IMR-90 (cell line): Measurements from ENCODE around the gene OR6B1. TPM values are rescaled to one million over a fixed set of nuclear protein-coding genes. Genes with fewer than 3 reads are reported as not detected.

Source experiments
- ATAC-seq: fragments of 200-7000 bp; cut with Tn5 transposase; 2 replicates; pipeline ENCODE4 v1.9.1; 2020; ENCODE audit warnings: low read depth, mild to moderate bottlenecking, moderate library complexity
- BruUV-seq: library from RNA; stranded (reverse); fragments of 400-500 nt; replicated peaks from 2 replicates; lab custom pipeline; 2021; lab: Mats Ljungman, UMichigan
- CTCF ChIA-PET: fragments of 300-600 bp; formaldehyde crosslinking; extraction: SDS; loops from one replicate; lab custom pipeline; 2021; ENCODE audit warnings: antibody characterized with exemption; lab: Yijun Ruan, JAX
- POLR2A ChIA-PET: fragments of 300-600 bp; sonication (Branson Sonifier 250); formaldehyde crosslinking; loops from one replicate; lab custom pipeline; 2022; ENCODE audit warnings: antibody characterized with exemption; ENCODE audit not compliant: unreplicated experiment; lab: Charles Lee
- DNase-seq: peaks from one replicate; pipeline ENCODE4 v3.0.0; 2013
- H2AFZ ChIP-seq: replicated peaks from 2 replicates; pipeline ENCODE3; 2013; ENCODE audit warnings: low read length, mild to moderate bottlenecking; ENCODE audit not compliant: poor library complexity
- H2AK5ac ChIP-seq: 2 replicates; pipeline ENCODE4 v1.6.1; 2013; ENCODE audit warnings: low read depth, low read length, inconsistent platforms
- H2AK9ac ChIP-seq: replicated peaks from 2 replicates; pipeline ENCODE3; 2013; ENCODE audit warnings: mild to moderate bottlenecking, low read depth, low read length, moderate library complexity; ENCODE audit not compliant: poor library complexity
- H2BK120ac ChIP-seq: 2 replicates; pipeline ENCODE4 v1.6.1; 2013; ENCODE audit warnings: low read depth, low read length, inconsistent platforms
- H2BK15ac ChIP-seq: 3 replicates; pipeline ENCODE4 v1.6.1; 2013; ENCODE audit warnings: low read depth, low read length, inconsistent platforms
- H2BK20ac ChIP-seq: 2 replicates; pipeline ENCODE4 v1.6.1; 2013; ENCODE audit warnings: low read depth, mild to moderate bottlenecking, inconsistent platforms, low read length, moderate library complexity
- H2BK5ac ChIP-seq: 2 replicates; pipeline ENCODE4 v1.6.1; 2013; ENCODE audit warnings: mild to moderate bottlenecking, low read depth, low read length, inconsistent platforms; ENCODE audit not compliant: poor library complexity, severe bottlenecking
- H3K14ac ChIP-seq: replicated peaks from 2 replicates; pipeline ENCODE4 v1.6.1; 2013; ENCODE audit warnings: low read depth, low read length, inconsistent platforms
- H3K18ac ChIP-seq: 2 replicates; pipeline ENCODE4 v1.6.1; 2013; ENCODE audit warnings: low read depth, low read length, control low read depth
- H3K23ac ChIP-seq: 2 replicates; pipeline ENCODE4 v1.6.1; 2013; ENCODE audit warnings: low read depth, low read length, inconsistent platforms
- H3K27ac ChIP-seq: 2 replicates; pipeline ENCODE4 v1.5.1; 2013; ENCODE audit warnings: mild to moderate bottlenecking, control low read depth, low read length; ENCODE audit not compliant: insufficient read depth
- H3K27me3 ChIP-seq: 2 replicates; pipeline ENCODE4 v1.6.1; 2013; ENCODE audit warnings: low read length; ENCODE audit not compliant: control insufficient read depth, insufficient read depth
- H3K36me3 ChIP-seq: 2 replicates; pipeline ENCODE4 v1.6.1; 2013; ENCODE audit warnings: low read length, mixed read lengths; ENCODE audit not compliant: control insufficient read depth, insufficient read depth
- H3K4ac ChIP-seq: 2 replicates; pipeline ENCODE4 v1.6.1; 2013; ENCODE audit warnings: low read depth, low read length, inconsistent platforms
- H3K4me1 ChIP-seq: 2 replicates; pipeline ENCODE4 v1.6.1; 2013; ENCODE audit warnings: low read length, mixed read lengths; ENCODE audit not compliant: control insufficient read depth, insufficient read depth
- H3K4me2 ChIP-seq: 2 replicates; pipeline ENCODE4 v1.6.1; 2013; ENCODE audit warnings: low read depth, mild to moderate bottlenecking, control low read depth, low read length, moderate library complexity
- H3K4me3 ChIP-seq: 2 replicates; pipeline ENCODE4 v1.5.1; 2013; ENCODE audit warnings: low read depth, mild to moderate bottlenecking, control low read depth, low read length, moderate library complexity; ENCODE audit not compliant: insufficient read depth
- H3K56ac ChIP-seq: 2 replicates; pipeline ENCODE4 v1.6.1; 2013; ENCODE audit warnings: low read length, inconsistent platforms; ENCODE audit not compliant: insufficient read depth; ENCODE audit errors: extremely low read depth
- H3K79me1 ChIP-seq, 2 experiments: 2 replicates each; pipeline ENCODE4 v1.6.1; 2013; ENCODE audit warnings: low read length in 2 of 2, inconsistent platforms in 1 of 2, low read depth in 1 of 2
- H3K9ac ChIP-seq: 2 replicates; pipeline ENCODE4 v1.6.1; 2013; ENCODE audit warnings: low read depth, low read length, control low read depth
- H3K9me1 ChIP-seq: 2 replicates; pipeline ENCODE4 v1.6.1; 2013; ENCODE audit warnings: low read length, inconsistent platforms; ENCODE audit not compliant: insufficient read depth
- H3K9me3 ChIP-seq: 2 replicates; pipeline ENCODE4 v1.6.1; 2013; ENCODE audit warnings: low read length; ENCODE audit not compliant: control insufficient read depth, insufficient read depth
- H4K20me1 ChIP-seq: 2 replicates; pipeline ENCODE4 v1.6.1; 2013; ENCODE audit warnings: low read length, inconsistent platforms; ENCODE audit not compliant: insufficient read depth
- H4K5ac ChIP-seq: 2 replicates; pipeline ENCODE4 v1.6.1; 2013; ENCODE audit warnings: mild to moderate bottlenecking, low read depth, low read length, control low read depth
- H4K8ac ChIP-seq, 2 experiments: 2 replicates each; pipeline ENCODE4 v1.6.1; 2013; ENCODE audit warnings: low read depth in 2 of 2, low read length in 2 of 2, control low read depth in 1 of 2, inconsistent platforms in 1 of 2
- H4K91ac ChIP-seq: 2 replicates; pipeline ENCODE4 v1.6.1; 2013; ENCODE audit warnings: low read depth, low read length, inconsistent platforms; ENCODE audit not compliant: insufficient read depth
- BHLHE40 ChIP-seq: fragments of 150-350 bp; IDR thresholded peaks from 2 replicates; pipeline ENCODE4 v1.6.1; 2016; ENCODE audit warnings: mild to moderate bottlenecking, low read depth, low read length
- CEBPB ChIP-seq: IDR thresholded peaks from 2 replicates; pipeline ENCODE4 v1.6.1; 2012; ENCODE audit warnings: low read depth, low read length, improper control_type of control experiment
- CTCF ChIP-seq: conservative IDR thresholded peaks from 2 replicates; pipeline ENCODE4 v1.5.1; 2012; ENCODE audit warnings: mild to moderate bottlenecking, low read depth, low read length, improper control_type of control experiment
- ELK1 ChIP-seq: fragments of 150-350 bp; IDR thresholded peaks from 2 replicates; pipeline ENCODE4 v1.6.1; 2016; ENCODE audit warnings: low read depth, mild to moderate bottlenecking, low read length, moderate library complexity, borderline replicate concordance
- FOS ChIP-seq: fragments of 150-350 bp; IDR thresholded peaks from 2 replicates; pipeline ENCODE4 v1.6.1; 2016; ENCODE audit warnings: low read depth, low read length
- MAFK ChIP-seq: IDR thresholded peaks from 2 replicates; pipeline ENCODE4 v1.6.1; 2012; ENCODE audit warnings: low read depth, low read length, improper control_type of control experiment
- MAZ ChIP-seq: IDR thresholded peaks from 2 replicates; pipeline ENCODE4 v1.6.1; 2012; ENCODE audit warnings: low read depth, mild to moderate bottlenecking, low read length, improper control_type of control experiment, moderate library complexity, borderline replicate concordance
- MXI1 ChIP-seq: IDR thresholded peaks from 2 replicates; pipeline ENCODE4 v1.6.1; 2012; ENCODE audit warnings: low read depth, mild to moderate bottlenecking, low read length, moderate library complexity, borderline replicate concordance
- NFE2L2 ChIP-seq: fragments of 150-350 bp; IDR thresholded peaks from 2 replicates; pipeline ENCODE4 v1.6.1; 2016; ENCODE audit warnings: low read depth, mild to moderate bottlenecking, low read length
- POLR2A ChIP-seq: IDR thresholded peaks from 2 replicates; pipeline ENCODE4 v1.6.1; 2012; ENCODE audit warnings: mild to moderate bottlenecking, low read depth, low read length
- RAD21 ChIP-seq: IDR thresholded peaks from 2 replicates; pipeline ENCODE4 v1.6.1; 2012; ENCODE audit warnings: low read length, improper control_type of control experiment
- RFX5 ChIP-seq: IDR thresholded peaks from 2 replicates; pipeline ENCODE4 v1.8.0; 2012; ENCODE audit warnings: low read depth, mild to moderate bottlenecking, low read length, moderate library complexity
- SMC3 ChIP-seq: fragments of 150-350 bp; IDR thresholded peaks from 2 replicates; pipeline ENCODE4 v1.6.1; 2016; ENCODE audit warnings: low read depth, mild to moderate bottlenecking, antibody characterized with exemption, low read length, moderate library complexity
- USF2 ChIP-seq: fragments of 150-350 bp; IDR thresholded peaks from 2 replicates; pipeline ENCODE4 v1.6.1; 2017; ENCODE audit warnings: mild to moderate bottlenecking, antibody characterized with exemption, low read length, low read depth
- WGBS, 2 experiments: methylation state at CpG; one replicate each; pipeline versions ENCODE4 v1.1.5 to v1.1.7; 2013; ENCODE audit warnings: missing lambda C conversion rate in 2 of 2; ENCODE audit not compliant: insufficient read length in 1 of 2; ENCODE audit errors: extremely low coverage in 2 of 2; 5-methylcytosine and 5-hydroxymethylcytosine counted together
- dilution Hi-C: fragments of 300-500 bp; cut with HindIII; formaldehyde crosslinking; loops from one replicate; pipeline ENCODE4 v1.14.3; 2018; ENCODE audit warnings: low sequenced_read_pairs; ENCODE audit not compliant: unreplicated experiment
- in situ Hi-C: fragments of 300-500 bp; cut with MboI; formaldehyde crosslinking; loops from 3 replicates; pipeline ENCODE4 v1.14.3; 2019; ENCODE audit warnings: low sequenced_read_pairs, inconsistent platforms, mixed read lengths
- intact Hi-C: fragments of 100-400 bp; cut with micrococcal nuclease; formaldehyde crosslinking; loops from 2 replicates; pipeline ENCODE4 v1.10.0; 2022
- polyA plus RNA-seq, 3 experiments: library from polyadenylated mRNA; depleted of rRNA; stranded (reverse); fragments of >200 nt; gene quantifications; 2 replicates each; pipeline ENCODE4 v1.2.3, GENCODE V29; 2012; ENCODE audit warnings: low replicate concordance in 1 of 3
- total RNA-seq: library from RNA; depleted of rRNA; stranded (reverse); fragments of >200 nt; gene quantifications from 2 replicates; pipeline ENCODE4 v1.2.3, GENCODE V29; 2012

Gene OR6B1
- total and polyA plus RNA-seq, 2 of the 4 experiments (the other 2 are of a cell fraction) = not detected

GRCh38 chr7:144050093-144050492 lies 50.0 kb downstream of the OR6B1 start:
- Histone ChIP-seq H2AK9ac (no peak overlapping the region), H4K8ac (no peak overlapping the region), H4K91ac (no peak overlapping the region), H3K27ac (no peak overlapping the region), H2BK5ac (no peak overlapping the region), H3K4ac (no peak overlapping the region), H3K9ac (no peak overlapping the region), H3K18ac (no peak overlapping the region), H2AK5ac (no peak overlapping the region), H3K27me3 (no peaks in the 10 kb centered on the region), H3K23ac (no peak overlapping the region), H3K36me3 (no peaks in the 10 kb centered on the region), H3K9me3 (no peaks in the 10 kb centered on the region), H3K4me1 (no peaks in the 10 kb centered on the region), H3K79me1 (no peaks in the 10 kb centered on the region), H2BK15ac (no peak overlapping the region), H2BK120ac (no peak overlapping the region), H3K9me1 (no peaks in the 10 kb centered on the region), H3K14ac (no peak overlapping the region), H4K5ac (no peak overlapping the region), H3K4me2 (no peak overlapping the region), H4K20me1 (no peaks in the 10 kb centered on the region), H3K56ac (no peak overlapping the region), H2AFZ (no peak overlapping the region), H2BK20ac (no peak overlapping the region), H3K4me3 (no peak overlapping the region)
- intact Hi-C loops (no loop called here), in situ Hi-C loops (no loop called here), dilution Hi-C loops (no loop called here)
- ChIA-PET CTCF (no interaction called here), POLR2A (no interaction called here)
- ATAC-seq (no peak), DNase-seq (no peak)
- no TSS peak for BruUV-seq
- TF ChIP-seq RFX5 = no peak
- no peak for TF ChIP-seq MXI1
- no peak for TF ChIP-seq CTCF
- no peak for TF ChIP-seq SMC3
- no peak for TF ChIP-seq POLR2A
- TF ChIP-seq FOS = no peak
- no peak for TF ChIP-seq CEBPB
- TF ChIP-seq RAD21 = no peak
- TF ChIP-seq MAZ = no peak
- no peak for TF ChIP-seq ELK1
- no peak for TF ChIP-seq USF2
- TF ChIP-seq NFE2L2 = no peak
- TF ChIP-seq BHLHE40 = no peak
- no peak for TF ChIP-seq MAFK
- WGBS, 2 experiments = 54% methylated on average over 2 of the region's 3 CpGs; no CpG with 5 or more reads in 1 of the 2 experiments
